HEK293 (cell line): Measurements from ENCODE around the gene ADRM1.

ENCODE experiments used
- CTCF ChIA-PET: fragments of 350-600 bp; formaldehyde crosslinking; extraction: SDS; loops from one replicate; lab custom pipeline; 2021; ENCODE audit warnings: antibody characterized with exemption; lab: Yijun Ruan, JAX
- POLR2A ChIA-PET: fragments of 300-600 bp; formaldehyde crosslinking; extraction: SDS; loops from one replicate; lab custom pipeline; 2020; ENCODE audit warnings: antibody characterized with exemption, inconsistent platforms; lab: Yijun Ruan, JAX
- H3K27ac ChIP-seq: fragments of 200-500 bp; sonication (Bioruptor generic); 2 replicates; pipeline ENCODE4 v1.5.1; 2014; ENCODE audit warnings: low read depth, low read length, control low read depth, inconsistent platforms; ENCODE audit errors: extremely low read depth
- H3K36me3 ChIP-seq, 2 experiments: fragments of 200-500 bp in 1 of 2; sonication (Bioruptor generic) in 1 of 2; 1 replicate in 1 of 2; 2 replicates in 1 of 2; pipeline ENCODE4 v1.5.1; 2014 to 2017; ENCODE audit warnings: inconsistent platforms in 2 of 2, low read length in 2 of 2; ENCODE audit not compliant: control insufficient read depth in 2 of 2, insufficient read depth in 1 of 2
- H3K4me1 ChIP-seq: fragments of 200-500 bp; sonication (Bioruptor generic); 2 replicates; pipeline ENCODE4 v1.5.1; 2014; ENCODE audit warnings: mild to moderate bottlenecking, low read length, inconsistent platforms; ENCODE audit not compliant: control insufficient read depth, insufficient read depth
- H3K4me3 ChIP-seq: 2 replicates; pipeline ENCODE4 v1.5.1; 2011; ENCODE audit warnings: low read depth, mild to moderate bottlenecking, control low read depth, low read length, moderate library complexity
- H3K9me3 ChIP-seq: fragments of 200-500 bp; sonication (Bioruptor generic); 2 replicates; pipeline ENCODE4 v1.5.1; 2014; ENCODE audit warnings: low read depth, low read length, inconsistent platforms; ENCODE audit not compliant: control insufficient read depth, insufficient read depth
- GLI2 ChIP-seq: fragments of 450-650 bp; formaldehyde crosslinking; IDR thresholded peaks from 2 replicates; pipeline ENCODE4; 2017; ENCODE audit warnings: missing biosample characterization, missing genetic modification characterization, low read depth, borderline replicate concordance
- HOXA7 ChIP-seq: sonication (generic); formaldehyde crosslinking; IDR thresholded peaks from 2 replicates; pipeline ENCODE4 v1.8.1; 2022; ENCODE audit warnings: missing genetic modification reagents, borderline replicate concordance
- SCRT2 ChIP-seq: fragments of 450-650 bp; formaldehyde crosslinking; IDR thresholded peaks from 2 replicates; pipeline ENCODE4 v1.5.1; 2016; ENCODE audit warnings: missing biosample characterization, missing genetic modification characterization
- SP7 ChIP-seq: fragments of 450-650 bp; formaldehyde crosslinking; IDR thresholded peaks from 2 replicates; pipeline ENCODE4 v1.5.1; 2016; ENCODE audit warnings: missing biosample characterization, missing genetic modification characterization
- TRIM28 ChIP-seq: IDR thresholded peaks from 2 replicates; pipeline ENCODE4 v1.6.1; 2011; ENCODE audit warnings: low read length, control low read depth, borderline replicate concordance
- ZBTB7A ChIP-seq: fragments of 450-650 bp; formaldehyde crosslinking; IDR thresholded peaks from 2 replicates; pipeline ENCODE4 v1.5.1; 2016; ENCODE audit warnings: low read depth, missing biosample characterization, missing genetic modification characterization
- ZFHX2 ChIP-seq: fragments of 450-650 bp; formaldehyde crosslinking; conservative IDR thresholded peaks from 2 replicates; pipeline ENCODE4 v1.5.1; 2016; ENCODE audit warnings: missing biosample characterization, missing genetic modification characterization
- ZNF174 ChIP-seq: fragments of 450-650 bp; formaldehyde crosslinking; IDR thresholded peaks from 2 replicates; pipeline ENCODE4 v1.5.0; 2017; ENCODE audit warnings: missing biosample characterization, mild to moderate bottlenecking, missing genetic modification characterization
- ZNF248 ChIP-seq: fragments of 450-650 bp; formaldehyde crosslinking; IDR thresholded peaks from 2 replicates; pipeline ENCODE4 v1.5.1; 2017; ENCODE audit warnings: missing biosample characterization, missing genetic modification characterization
- ZNF423 ChIP-seq: fragments of 450-650 bp; formaldehyde crosslinking; IDR thresholded peaks from 2 replicates; pipeline ENCODE4 v1.5.1; 2016; ENCODE audit warnings: missing biosample characterization, missing genetic modification characterization
- ZNF555 ChIP-seq: fragments of 450-650 bp; formaldehyde crosslinking; conservative IDR thresholded peaks from 2 replicates; pipeline ENCODE4 v1.5.1; 2017; ENCODE audit warnings: missing biosample characterization, mild to moderate bottlenecking, missing genetic modification characterization, inconsistent platforms
- ZNF596 ChIP-seq: fragments of 450-650 bp; IDR thresholded peaks from 2 replicates; pipeline ENCODE4 v1.5.0; 2018; ENCODE audit warnings: missing biosample characterization, mild to moderate bottlenecking, missing genetic modification characterization, moderate library complexity
- ZNF610 ChIP-seq: fragments of 450-650 bp; formaldehyde crosslinking; IDR thresholded peaks from 2 replicates; pipeline ENCODE4 v1.5.1; 2016; ENCODE audit warnings: missing biosample characterization, missing genetic modification characterization, borderline replicate concordance
- ZNF664 ChIP-seq: fragments of 450-650 bp; formaldehyde crosslinking; IDR thresholded peaks from 2 replicates; pipeline ENCODE4 v1.5.1; 2016; ENCODE audit warnings: missing biosample characterization, missing genetic modification characterization
- ZNF677 ChIP-seq: fragments of 450-650 bp; IDR thresholded peaks from 2 replicates; pipeline ENCODE4 v1.5.0; 2018; ENCODE audit warnings: missing biosample characterization, mild to moderate bottlenecking, missing genetic modification characterization, moderate library complexity
- ZNF776 ChIP-seq: fragments of 450-650 bp; formaldehyde crosslinking; IDR thresholded peaks from 2 replicates; pipeline ENCODE4 v1.5.0; 2017; ENCODE audit warnings: missing biosample characterization, missing genetic modification characterization, borderline replicate concordance
- ZNF777 ChIP-seq: fragments of 450-650 bp; formaldehyde crosslinking; IDR thresholded peaks from 2 replicates; pipeline ENCODE4 v1.5.1; 2017; ENCODE audit warnings: missing biosample characterization, missing genetic modification characterization, borderline replicate concordance
- TF ChIP-seq, protein P1 (sequence below): fragments of 450-650 bp; formaldehyde crosslinking; conservative IDR thresholded peaks from 2 replicates; pipeline ENCODE4 v1.5.1; 2016; ENCODE audit warnings: low read depth, missing biosample characterization, missing genetic modification characterization

Gene ADRM1

GRCh38 chr20:62281161-62281933 lies 21.4 kb upstream of the ADRM1 start:
- Histone ChIP-seq H3K27ac (no peak overlapping the region), H3K9me3 (no peaks in the 10 kb centered on the region), H3K4me1 (no peaks in the 10 kb centered on the region), H3K36me3 (peaks cover 12 to 91% of the 10 kb centered on the region in 2 experiments; a peak in 2 of 3 replicates), H3K4me3 (no peak overlapping the region)
- TF ChIP-seq ZNF677 (tag by site-specific recombination) (no peak), ZNF610 (tag by site-specific recombination) (no peak)
- CTCF ChIA-PET, result interaction anchor here (0.6 kb wide), 1 partner anchor 34 kb away, joined by 4 read pairs; no protein-coding TSS in a partner anchor
- POLR2A ChIA-PET, result no interaction called here

- ChIA-PET CTCF (no interaction called here), POLR2A (no interaction called here)
- H3K9me3 ChIP-seq, result no peaks in the 10 kb centered on the region
- H3K4me1 ChIP-seq, result no peaks in the 10 kb centered on the region
- no peak for TF ChIP-seq ZNF777 (tag by site-specific recombination)
- TF ChIP-seq ZNF664 (tag by site-specific recombination), result no peak
- TF ChIP-seq ZBTB7A (tag by site-specific recombination), result no peak
- no peak for TF ChIP-seq ZNF610 (tag by site-specific recombination)
- no peak for TF ChIP-seq ZNF596 (tag by site-specific recombination)
- TF ChIP-seq ZNF555 (tag by site-specific recombination), result no peak
- TF ChIP-seq ZNF248 (tag by site-specific recombination), result no peak
- no peak for TF ChIP-seq ZNF423
- no peak for TF ChIP-seq ZNF174 (tag by site-specific recombination)
- no peak for TF ChIP-seq SCRT2 (tag by site-specific recombination)
- no peak for TF ChIP-seq TRIM28
- TF ChIP-seq HOXA7, result no peak
- no peak for TF ChIP-seq ZFHX2 (tag by site-specific recombination)
- peaks cover 12 to 94% of the 10 kb centered on the region in 2 experiments; a peak in 2 of 3 replicates for H3K36me3 ChIP-seq
- H3K4me3 ChIP-seq, result no peak overlapping the region
- H3K27ac ChIP-seq, result no peak overlapping the region
Observed at GRCh38 chr20:62282103-62282502, 20.7 kb upstream of the ADRM1 start.

- H3K4me3 ChIP-seq, result no peak overlapping the region
- TF ChIP-seq, protein P1, sequence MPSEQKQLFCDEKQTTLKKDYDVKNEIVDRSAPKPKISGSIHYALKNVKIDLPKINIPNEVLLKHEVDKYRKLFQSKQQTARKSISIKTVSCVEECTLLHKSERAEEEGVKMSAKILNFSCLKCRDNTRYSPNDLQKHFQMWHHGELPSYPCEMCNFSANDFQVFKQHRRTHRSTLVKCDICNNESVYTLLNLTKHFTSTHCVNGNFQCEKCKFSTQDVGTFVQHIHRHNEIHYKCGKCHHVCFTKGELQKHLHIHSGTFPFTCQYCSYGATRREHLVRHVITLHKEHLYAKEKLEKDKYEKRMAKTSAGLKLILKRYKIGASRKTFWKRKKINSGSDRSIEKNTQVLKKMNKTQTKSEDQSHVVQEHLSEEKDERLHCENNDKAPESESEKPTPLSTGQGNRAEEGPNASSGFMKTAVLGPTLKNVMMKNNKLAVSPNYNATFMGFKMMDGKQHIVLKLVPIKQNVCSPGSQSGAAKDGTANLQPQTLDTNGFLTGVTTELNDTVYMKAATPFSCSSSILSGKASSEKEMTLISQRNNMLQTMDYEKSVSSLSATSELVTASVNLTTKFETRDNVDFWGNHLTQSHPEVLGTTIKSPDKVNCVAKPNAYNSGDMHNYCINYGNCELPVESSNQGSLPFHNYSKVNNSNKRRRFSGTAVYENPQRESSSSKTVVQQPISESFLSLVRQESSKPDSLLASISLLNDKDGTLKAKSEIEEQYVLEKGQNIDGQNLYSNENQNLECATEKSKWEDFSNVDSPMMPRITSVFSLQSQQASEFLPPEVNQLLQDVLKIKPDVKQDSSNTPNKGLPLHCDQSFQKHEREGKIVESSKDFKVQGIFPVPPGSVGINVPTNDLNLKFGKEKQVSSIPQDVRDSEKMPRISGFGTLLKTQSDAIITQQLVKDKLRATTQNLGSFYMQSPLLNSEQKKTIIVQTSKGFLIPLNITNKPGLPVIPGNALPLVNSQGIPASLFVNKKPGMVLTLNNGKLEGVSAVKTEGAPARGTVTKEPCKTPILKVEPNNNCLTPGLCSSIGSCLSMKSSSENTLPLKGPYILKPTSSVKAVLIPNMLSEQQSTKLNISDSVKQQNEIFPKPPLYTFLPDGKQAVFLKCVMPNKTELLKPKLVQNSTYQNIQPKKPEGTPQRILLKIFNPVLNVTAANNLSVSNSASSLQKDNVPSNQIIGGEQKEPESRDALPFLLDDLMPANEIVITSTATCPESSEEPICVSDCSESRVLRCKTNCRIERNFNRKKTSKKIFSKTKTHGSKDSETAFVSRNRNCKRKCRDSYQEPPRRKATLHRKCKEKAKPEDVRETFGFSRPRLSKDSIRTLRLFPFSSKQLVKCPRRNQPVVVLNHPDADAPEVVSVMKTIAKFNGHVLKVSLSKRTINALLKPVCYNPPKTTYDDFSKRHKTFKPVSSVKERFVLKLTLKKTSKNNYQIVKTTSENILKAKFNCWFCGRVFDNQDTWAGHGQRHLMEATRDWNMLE (tag by site-specific recombination), result no peak
- TF ChIP-seq SP7 (tag by site-specific recombination) (no peak), GLI2 (tag by site-specific recombination) (no peak), ZNF776 (tag by site-specific recombination) (no peak)
- peaks cover 12 to 90% of the 10 kb centered on the region in 2 experiments; a peak in 2 of 3 replicates for H3K36me3 ChIP-seq
- no peak overlapping the region for H3K27ac ChIP-seq
- ChIA-PET POLR2A (no interaction called here), CTCF (interaction anchor here (1.9 kb wide), 1 partner anchor 100 kb away, joined by 5 read pairs; no protein-coding TSS in a partner anchor)
- no peaks in the 10 kb centered on the region for H3K4me1 ChIP-seq
- H3K9me3 ChIP-seq, result no peaks in the 10 kb centered on the region
Observed at GRCh38 chr20:62282877-62283503, 19.8 kb upstream of the ADRM1 start.
